Measurements from ENCODE around the gene VPS13A.
"Not testable (repeated sequence)": the region's sequence is repeated elsewhere in the genome, so short reads cannot be mapped to it uniquely, and the experiment has no call there.

Gene VPS13A

GRCh38 chr9:77426712-77427111, 249.4 kb downstream of the VPS13A start:
- peak in 1 of 3 experiments; percentile 62 for DNase-seq

- DNase-seq = peak in 2 of 3 experiments; percentile 16 to 62
Observed at GRCh38 chr9:77427256-77427927, 250.1 kb downstream of the VPS13A start.

GRCh38 chr9:77429928-77430327, 252.6 kb downstream of the VPS13A start:
- no peak for DNase-seq

GRCh38 chr9:77432053-77432452, 254.7 kb downstream of the VPS13A start:
- DNase-seq = no peak

DNA sequence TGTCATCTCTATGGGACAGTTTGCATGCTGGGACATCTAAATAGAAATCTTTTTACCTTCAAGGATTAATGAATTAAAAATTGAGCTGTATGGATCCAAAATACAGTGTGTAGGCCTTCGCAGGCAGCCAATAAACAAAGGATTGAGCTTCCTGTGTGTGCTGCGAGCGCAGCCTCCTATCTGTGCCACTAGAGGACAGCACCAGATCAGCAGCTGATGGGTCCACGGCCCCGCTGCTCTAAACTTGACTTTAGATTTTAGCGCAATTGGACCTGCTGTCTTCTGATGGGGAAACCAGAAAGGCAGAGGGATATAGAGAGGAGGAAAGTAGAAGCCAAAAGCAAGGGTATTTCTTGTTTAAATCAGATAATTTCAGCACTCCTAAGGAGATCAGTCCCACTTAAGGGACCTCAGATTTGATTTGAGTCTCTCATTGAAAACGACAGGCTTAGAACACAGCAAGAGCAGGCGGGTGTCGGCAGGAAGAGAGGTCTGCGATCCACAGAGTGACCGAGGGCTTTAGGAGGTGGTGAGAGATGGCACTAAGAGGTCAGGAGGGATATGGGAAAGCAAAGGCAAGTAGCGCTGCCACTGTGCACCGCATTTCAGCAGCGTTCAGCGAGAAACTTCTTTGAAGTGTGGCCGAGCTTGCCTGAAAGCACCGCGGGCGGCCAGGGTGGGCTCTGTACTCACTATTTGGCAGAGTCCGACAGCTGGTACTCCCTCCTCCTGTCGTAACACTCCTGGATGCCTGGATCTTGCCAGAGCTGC, 256.5 kb downstream of the VPS13A start:
- DNase-seq = peak; percentile 60 to 81 (median 62)

DNA sequence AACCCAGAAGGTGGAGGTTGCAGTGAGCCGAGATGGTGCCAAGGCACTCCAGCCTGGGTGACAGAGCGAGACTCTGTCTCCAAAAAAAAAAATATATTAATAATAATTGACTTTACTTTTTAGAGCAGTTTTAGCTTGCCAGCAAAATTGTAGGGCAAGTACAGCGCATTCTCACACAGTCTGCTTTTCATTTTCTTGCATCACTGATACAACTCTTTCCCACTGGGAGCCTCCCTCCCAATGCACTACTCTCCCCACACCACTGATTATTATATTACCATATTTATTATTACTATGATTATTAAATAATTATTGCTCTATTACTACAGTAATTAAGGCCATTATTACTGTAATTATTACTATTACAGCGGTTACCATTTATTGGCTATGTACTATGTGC, 257.9 kb downstream of the VPS13A start:
- no peak for DNase-seq

DNA sequence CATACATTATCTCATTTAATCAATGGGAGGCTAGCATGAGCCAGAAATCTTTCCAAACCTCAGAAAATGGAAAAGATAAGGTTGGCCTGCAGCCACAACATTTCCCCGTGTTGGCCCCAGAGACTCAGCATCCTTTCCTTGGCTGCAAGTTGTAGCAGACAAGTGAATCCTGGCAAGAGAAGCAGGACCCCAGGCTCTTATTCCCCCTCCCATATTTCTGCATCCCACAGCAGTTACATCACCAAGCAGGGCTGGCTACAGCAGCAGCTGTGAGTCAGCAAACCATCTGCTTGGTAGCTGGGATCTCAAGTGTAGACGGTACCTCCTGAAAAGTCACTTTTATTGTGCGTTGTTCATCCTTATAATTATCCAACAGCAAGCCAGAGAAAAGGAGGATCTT, 258.4 kb downstream of the VPS13A start:
- DNase-seq = no peak

DNA sequence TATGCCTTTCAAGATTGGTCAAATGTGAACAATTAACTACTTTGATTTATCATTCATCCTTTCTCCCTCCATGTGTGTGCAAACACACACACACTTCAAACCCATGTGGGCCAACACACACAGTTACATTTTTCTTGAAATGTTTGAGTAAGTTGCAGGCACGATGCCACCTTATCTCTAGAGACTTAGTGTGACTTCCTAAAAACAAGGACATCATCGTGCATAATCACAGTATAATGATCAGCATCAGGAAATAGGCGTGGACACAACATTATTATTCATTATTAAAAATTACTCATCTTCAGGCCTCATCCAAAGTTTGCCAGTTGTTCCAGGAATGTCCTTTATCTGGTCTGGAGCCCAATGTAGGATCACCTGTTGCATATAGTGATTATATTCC, 261.3 kb downstream of the VPS13A start:
- no peak for DNase-seq

- peak in 2 of 3 experiments; percentile 78 to 92 for DNase-seq
Observed at GRCh38 chr9:77440057-77440456, 262.7 kb downstream of the VPS13A start.

DNA sequence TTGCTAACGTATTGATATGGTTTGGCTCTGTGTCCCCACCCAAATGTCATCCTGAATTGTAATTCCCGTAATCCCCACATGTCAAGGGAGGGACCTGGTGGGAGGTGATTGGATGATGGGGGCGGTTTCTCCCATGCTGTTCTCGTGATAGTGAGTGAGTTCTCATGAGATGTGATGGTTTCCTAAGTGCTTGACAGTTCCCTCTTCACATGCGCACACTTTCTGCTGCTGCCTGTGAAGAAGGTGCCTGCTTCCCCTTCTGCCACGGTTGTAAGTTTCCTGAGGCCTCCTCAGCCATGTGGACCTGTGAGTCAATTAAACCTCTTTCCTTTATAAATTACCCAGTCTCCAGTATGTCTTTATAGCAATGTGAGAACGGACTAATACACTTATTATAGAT, 263.8 kb downstream of the VPS13A start:
- DNase-seq = not testable (repeated sequence)

DNA sequence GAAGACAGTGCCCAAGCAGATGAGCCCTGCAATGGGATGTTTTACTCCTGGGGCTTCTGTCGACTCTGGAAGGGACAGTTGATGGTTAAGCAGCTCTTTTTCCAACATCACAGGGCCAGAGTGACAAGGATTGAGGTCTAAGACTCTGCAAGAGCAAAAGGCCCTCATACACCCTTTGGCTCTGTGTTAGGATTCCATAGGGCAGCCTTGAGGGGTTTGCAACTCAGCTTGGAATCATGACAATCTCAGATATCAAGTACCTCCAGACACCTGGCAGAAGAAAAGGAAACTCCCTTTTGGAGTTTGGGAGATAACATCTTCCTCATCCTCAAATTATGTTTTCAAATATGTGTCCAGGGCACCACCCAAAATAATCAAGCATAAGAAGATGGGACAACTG, 265.1 kb downstream of the VPS13A start:
- no peak for DNase-seq

DNA sequence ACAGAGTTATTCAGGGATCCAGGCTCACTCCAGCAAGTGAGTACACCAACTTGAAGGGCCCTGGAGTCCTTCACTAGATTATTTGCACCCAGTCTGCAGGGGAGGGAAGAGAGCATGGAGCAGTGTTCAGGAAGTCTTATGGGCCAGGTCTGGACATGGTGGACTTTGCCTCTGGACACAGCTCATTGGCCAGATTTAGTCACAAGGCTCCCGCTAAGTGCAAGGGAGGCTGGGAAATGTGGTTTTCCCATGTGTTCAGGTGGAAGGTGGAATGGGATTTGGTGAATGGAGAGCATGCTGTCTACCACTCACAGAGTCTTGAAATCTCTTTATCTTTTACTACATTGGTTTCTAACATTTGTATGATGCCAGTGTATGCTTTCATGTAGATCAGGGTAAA, 270.3 kb downstream of the VPS13A start:
- no peak for DNase-seq

GRCh38 chr9:77449240-77450084, 272.1 kb downstream of the VPS13A start:
- DNase-seq = no peak

DNA sequence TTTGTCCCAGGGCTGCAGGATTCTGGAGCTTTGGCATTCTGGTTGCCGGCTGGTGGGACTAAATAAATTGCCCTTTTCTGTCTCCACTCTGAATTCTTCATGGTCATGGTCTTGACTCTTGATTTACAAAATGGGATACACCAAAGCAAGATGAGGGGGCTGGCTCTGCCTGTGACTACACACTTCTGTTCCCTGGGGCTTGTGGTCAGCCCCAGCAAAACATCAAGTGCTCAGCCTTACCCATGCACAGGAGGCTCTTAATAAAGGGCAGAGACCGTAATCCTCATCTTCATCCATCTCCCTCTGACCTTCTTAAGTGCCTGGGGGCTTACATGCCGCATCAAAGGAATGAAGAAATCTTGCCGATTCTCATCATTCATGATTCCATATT, 272.7 kb downstream of the VPS13A start:
- no peak for DNase-seq

- no peak for DNase-seq
Observed at GRCh38 chr9:77451507-77451906, 274.2 kb downstream of the VPS13A start.

DNA sequence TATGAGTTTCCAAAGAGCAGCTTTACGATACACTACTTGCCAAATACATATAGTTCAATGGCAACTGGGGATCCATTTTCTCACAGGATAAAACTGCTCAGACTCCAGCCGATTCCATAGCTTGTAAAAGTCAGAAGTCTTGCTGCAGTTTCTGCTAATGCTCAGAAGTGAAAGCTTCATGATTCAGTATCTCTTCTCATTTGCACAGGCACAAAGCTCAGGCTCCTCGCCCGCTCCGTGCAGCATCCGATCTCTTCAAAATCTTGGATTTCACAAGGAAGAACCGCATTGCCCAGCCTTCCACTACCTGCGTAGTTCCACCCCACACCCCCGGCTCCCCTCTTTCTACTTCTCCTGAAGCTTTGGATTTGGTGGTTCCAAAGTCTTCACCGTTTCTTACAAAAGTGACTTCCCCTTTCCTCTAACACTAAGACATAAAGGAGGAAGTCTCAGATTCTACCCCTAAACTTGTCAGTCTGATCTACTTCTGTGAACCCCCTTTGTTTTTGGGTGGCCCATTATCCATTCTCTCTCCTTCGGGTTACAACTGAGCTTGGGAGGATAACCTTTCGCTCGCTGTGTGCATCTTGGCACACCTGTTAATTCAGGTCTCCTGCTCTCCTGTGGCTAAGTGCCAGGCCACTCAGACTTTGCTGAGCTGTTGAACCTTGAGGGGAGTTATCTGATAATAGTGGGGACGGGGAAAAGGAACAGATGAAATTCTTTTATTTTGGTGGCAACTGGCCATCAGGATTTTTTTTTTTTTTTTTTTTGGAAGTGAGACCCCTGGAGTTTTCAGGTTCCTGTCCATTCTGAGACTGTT, 276.7 kb downstream of the VPS13A start:
- no peak for DNase-seq

GRCh38 chr9:77454663-77455062, 277.3 kb downstream of the VPS13A start:
- no peak for DNase-seq

DNA sequence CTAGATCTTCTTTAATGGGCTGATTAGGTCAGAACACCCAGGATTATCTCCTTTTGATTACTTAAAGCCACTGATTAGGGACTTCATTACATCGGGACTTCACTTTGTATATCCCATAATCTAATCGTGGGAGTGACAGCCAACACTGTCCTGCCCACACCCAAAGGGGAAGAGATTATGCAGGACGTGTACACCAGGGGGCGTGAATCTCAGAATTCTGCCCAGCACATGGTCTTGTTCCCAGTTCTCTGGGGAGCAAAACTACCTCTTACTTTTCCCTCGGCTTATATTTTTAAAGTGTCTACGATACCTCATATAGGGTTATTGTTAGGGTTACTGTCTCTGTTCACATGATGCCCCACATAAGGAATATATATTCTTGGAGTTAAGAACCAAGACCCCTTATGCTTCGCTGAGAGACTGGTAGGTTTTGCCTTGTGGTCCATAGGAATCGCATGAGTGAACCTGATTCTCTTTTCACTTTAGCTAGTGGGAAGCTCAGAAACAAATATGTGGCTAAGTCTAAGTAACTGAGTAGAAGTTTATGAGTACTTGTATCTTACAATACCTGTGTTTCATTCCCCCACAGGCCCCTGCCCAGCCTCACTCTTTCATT, 278.1 kb downstream of the VPS13A start:
- peak in 1 of 3 experiments; percentile 31 for DNase-seq

DNA sequence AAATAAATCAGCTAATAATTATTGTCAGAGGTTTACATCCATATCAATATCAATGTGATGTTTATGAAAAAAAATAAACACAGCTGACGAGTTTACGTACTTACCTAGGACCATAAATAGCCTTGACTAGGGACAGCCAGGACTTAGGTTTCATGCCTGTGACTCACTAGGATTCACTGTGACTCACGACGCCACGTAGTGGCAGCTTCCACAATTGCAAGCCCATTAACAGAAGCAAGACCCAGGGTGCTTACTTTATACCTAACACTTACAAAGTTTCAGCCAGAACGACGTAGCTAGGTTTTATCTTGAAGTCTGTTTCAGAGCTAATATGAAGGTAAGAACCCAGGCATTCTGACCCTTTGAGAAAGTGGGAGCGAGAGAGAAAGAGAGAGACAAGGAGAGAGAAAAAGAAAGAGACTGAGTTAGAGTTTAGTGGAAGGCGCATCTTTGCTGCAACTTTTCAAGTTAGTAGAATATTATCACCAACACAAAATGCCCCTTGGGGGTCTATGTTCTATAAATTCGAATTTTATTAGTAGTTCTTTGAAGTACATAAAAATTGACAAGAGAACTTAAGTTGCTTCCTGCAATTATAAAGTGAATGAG, 279.6 kb downstream of the VPS13A start:
- DNase-seq = peak; percentile 82 to 94 (median 83)

DNA sequence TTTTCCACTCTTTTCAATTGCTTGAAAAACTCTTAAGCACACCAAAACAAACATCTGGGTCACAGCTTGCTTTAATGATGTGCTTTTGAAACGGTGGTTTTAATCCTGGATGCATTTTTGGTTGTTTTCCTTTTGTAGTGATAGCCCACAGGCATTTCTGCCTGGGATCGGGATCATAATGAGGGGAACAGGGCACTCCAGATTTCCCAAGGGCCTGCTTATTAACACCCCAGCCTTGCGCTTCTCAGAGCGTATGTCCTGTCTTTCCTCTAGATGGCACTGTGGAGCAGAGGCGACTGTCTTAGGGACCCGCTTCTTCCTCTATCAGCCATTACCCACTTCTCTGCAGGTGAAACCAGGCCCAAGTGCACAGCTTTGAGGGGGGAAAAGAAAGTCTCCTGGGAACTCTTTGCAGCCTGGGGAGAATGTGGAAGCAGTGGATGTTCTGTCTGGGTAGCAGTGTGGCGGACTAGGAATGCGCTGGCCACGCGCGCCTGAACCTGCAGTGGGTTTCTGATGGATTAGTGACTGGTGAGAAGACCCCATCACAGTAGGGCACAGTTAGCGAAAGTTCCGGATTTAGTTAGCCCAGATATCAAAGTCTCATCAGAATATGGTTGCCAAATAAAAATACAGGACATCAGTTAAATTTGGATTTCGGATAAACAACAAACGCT, 280.7 kb downstream of the VPS13A start:
- peak; percentile 61 to 88 (median 66) for DNase-seq

GRCh38 chr9:77460938-77461337, 283.6 kb downstream of the VPS13A start:
- DNase-seq = no peak

Data from NCI-H1417 (cell line).